C4-2B (cell line): ENCODE measurements around the gene FAM163B.

ENCODE experiments used
- H3K27ac ChIP-seq: fragments of 450-650 bp; 2 replicates; pipeline ENCODE4 v1.5.1; 2017
- ZFX ChIP-seq: fragments of 450-650 bp; IDR thresholded peaks from 2 replicates; pipeline ENCODE4 v1.6.1; 2017
- TF ChIP-seq, protein P1 (sequence below): fragments of 450-650 bp; conservative IDR thresholded peaks from 2 replicates; pipeline ENCODE4 v1.5.1; 2017; ENCODE audit warnings: mild to moderate bottlenecking

The FAM163B gene

DNA sequence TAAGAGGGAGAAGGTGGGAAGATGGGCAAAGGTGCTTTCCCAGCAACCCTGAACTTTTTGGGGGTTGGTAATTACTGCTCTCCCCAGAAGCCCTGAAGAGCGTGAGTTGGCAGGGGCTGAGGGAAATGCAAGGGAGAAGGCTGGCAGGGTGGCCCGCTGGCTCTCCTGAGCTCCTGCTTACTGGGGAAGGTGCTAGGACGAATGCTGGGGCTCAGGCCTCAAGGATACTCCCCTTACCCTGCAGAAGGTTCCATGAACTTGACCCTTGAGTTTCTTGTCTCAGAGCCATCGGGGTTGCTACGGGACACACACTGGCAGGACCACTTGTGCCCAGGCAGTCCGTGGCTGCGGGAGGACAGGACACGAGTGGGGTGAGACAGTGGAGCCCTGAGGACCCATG, 1.2 kb downstream of the FAM163B start:
- H3K27ac ChIP-seq: no peak overlapping the region
- TF ChIP-seq, protein P1, sequence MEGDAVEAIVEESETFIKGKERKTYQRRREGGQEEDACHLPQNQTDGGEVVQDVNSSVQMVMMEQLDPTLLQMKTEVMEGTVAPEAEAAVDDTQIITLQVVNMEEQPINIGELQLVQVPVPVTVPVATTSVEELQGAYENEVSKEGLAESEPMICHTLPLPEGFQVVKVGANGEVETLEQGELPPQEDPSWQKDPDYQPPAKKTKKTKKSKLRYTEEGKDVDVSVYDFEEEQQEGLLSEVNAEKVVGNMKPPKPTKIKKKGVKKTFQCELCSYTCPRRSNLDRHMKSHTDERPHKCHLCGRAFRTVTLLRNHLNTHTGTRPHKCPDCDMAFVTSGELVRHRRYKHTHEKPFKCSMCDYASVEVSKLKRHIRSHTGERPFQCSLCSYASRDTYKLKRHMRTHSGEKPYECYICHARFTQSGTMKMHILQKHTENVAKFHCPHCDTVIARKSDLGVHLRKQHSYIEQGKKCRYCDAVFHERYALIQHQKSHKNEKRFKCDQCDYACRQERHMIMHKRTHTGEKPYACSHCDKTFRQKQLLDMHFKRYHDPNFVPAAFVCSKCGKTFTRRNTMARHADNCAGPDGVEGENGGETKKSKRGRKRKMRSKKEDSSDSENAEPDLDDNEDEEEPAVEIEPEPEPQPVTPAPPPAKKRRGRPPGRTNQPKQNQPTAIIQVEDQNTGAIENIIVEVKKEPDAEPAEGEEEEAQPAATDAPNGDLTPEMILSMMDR: no peak
- no peak for TF ChIP-seq ZFX

DNA sequence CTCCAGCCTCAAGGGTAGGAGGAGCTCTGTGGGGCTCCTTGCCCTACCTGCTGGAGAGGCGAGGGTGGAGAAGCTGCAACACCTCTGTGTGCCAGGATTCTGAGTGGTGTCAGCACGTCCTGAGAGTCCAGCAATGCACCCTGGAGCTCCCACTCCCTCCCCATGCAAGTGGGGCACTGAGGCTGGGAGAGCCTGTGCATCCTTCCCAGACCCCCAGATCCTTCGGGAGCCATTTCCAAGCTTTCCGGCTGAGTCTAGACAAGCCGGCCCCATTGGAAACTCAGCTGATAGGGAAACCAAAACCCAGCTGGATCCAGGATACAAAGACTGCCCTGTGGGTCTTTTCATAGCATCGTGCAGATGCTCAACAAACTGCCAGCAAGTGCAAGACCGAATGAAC, 1.8 kb downstream of the FAM163B start:
- TF ChIP-seq ZFX: no peak
- TF ChIP-seq, protein P1: no peak
- no peak overlapping the region for H3K27ac ChIP-seq

DNA sequence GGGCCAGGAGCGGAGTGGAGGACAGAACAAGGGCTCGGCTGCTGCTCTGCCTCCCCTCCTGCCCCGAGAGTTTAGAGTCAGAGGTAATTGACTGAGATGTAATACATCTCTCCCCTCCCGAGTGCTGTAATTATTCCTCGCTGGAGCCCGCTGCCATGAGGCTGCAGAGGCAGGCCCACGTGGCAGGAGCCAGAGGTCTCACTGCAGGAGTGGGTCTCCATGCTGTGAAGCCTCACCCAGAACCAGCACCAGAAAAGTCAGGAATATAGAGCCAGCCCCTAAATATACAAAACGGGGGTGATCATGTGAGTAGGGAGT, 2.5 kb downstream of the FAM163B start:
- H3K27ac ChIP-seq: no peak overlapping the region

DNA sequence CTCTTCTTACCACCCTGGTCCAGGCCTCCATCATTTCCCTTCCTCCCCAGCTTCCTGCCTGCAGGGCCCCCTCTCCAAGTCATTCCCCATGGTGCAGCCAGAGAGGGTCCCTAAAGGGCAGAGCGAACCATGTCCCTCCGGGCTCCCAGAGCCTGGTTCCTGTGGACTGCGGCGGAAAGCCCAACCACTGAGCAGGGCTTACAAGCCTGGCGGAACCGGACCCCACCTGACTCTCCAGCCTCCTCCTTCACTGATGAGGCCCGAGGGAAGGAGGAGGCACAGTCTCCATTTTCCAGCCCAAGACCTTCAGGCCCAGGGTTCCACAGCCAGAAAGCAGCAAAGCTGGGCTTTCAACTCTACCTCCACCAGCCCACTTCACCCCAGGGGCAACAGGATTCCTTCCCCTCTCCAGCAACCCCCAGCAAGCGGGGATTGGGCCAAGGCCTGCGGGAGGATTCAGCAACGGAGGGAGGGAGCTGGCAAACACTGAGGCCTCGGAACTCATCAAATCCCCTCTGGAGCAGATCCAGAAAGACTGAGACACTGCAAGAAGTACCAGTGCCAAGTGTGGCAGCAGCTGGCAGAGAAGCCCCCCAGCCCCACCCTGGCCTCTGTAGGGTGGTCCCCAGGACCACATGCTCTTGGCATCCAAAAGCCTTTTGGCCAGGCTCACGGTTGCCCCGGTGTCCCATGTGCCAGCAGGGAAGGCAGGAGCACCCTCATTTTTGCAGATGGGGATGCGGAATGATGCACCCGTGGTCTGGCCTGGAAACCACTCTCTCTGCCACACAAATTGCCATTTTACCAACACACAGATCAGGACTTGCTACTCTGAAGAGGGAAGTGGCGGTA, 3.1 kb downstream of the FAM163B start:
- no peak overlapping the region for H3K27ac ChIP-seq
- TF ChIP-seq ZFX: no peak
- TF ChIP-seq, protein P1: no peak

More for the DNA sequence above, 2.5 kb downstream of the FAM163B start:
- TF ChIP-seq ZFX: no peak
- TF ChIP-seq, protein P1: no peak

DNA sequence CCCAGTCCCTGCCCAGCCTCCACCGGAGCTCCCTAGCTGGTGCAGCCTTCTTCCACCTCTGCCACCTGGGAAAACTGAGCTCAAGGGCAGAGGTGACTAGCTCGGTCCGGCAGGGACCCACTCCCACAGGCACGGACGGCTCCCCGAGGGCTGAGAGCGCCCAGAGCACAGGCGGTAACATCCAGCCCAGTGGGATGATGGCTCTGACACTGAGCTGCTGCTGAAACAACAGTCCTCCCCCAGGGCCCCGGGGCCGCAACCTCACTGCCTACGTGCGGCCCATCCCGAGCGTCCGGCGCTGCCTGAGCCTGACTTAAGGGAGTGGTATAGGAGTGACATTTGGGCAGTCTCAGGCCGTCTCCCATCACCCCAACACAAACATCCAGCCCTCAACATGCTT, 3.7 kb downstream of the FAM163B start:
- TF ChIP-seq, protein P1: no peak
- no peak for TF ChIP-seq ZFX

DNA sequence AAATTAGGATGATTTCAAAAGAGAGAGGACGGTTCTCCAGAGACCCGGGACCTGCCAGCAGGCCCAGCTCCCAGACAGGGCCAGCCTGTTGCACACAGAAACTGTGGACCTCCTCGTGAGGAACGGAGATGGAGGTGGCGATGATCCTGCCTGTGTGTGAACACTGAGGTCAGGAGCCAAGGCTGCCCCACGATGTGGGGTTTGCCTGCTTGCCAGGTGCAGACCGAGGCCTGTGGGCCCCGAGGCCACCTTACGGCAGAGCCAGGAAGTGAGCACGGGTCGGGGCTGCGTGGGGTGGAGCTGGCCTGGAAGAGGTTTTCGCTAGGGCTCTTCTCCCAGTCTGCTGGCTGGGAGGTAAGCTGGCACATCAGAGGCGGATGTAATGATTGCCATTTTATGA, 4.3 kb downstream of the FAM163B start:
- TF ChIP-seq ZFX: no peak
- TF ChIP-seq, protein P1: no peak
- H3K27ac ChIP-seq: no peak overlapping the region

More for the DNA sequence above, 3.7 kb downstream of the FAM163B start:
- H3K27ac ChIP-seq: no peak overlapping the region

DNA sequence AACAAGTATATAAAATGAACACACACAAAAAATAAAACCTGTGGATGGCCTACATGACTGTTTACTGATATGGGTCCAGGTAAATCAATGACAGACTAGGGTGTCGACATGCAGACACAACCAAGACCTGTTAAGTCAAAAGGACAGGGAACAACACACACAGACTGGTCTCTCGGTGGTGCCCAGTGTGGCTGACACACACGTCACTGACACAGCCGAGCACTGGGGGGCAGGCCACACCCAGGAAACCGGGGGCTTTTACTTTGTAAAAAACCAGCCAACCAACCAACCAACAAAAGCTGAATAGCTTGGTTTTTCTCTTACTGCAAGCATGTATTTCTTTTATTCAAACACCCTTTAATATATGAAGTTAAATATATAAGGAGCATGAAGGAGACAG, 5.0 kb downstream of the FAM163B start:
- TF ChIP-seq ZFX: no peak
- TF ChIP-seq, protein P1: no peak
- no peak overlapping the region for H3K27ac ChIP-seq
